ENCODE measurements around the gene AFF2. TPM values are rescaled to one million over a fixed set of nuclear protein-coding genes. Genes with fewer than 3 reads are reported as not detected.

The AFF2 gene
- total RNA-seq, 4 donors from 2014 or later = 0.43 to 7.9 (median 4.3) TPM

DNA sequence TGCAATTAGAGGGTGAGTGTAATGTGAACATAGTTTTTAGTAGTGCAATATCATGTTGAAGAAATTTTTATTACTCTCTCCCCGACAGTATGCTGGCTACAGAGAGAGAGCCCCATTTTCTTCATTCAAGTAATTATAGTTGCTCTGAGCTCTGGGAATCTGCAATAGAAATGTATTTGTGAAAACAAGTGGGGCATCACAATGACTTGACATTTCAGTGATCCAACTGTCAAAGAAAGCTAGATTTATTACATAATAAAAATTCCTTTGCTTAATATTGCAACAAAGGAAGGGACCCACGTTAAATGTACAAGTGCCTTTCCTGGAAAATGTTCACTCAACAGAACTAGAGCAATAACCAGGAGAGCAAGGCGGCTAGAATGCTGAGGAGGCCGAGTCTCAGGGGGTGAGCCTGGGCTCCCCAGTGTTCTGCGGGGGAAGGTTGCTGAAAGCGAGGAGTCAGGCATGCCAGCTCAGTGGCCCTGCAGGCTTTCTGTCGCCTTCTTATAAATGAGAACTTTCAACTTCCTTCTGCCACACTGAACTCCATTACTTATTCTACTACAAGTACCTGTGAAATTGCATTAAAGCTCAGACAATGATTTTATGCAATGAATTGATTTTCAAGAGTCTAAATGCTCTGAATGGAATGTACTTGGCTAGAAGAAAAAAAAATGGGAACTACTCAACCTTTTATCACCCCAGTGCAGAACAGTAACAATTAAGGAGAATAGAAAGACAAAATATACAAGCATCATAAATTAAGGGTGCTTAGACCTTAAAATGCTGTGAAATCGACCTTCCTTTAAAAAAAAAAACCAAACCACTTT lies 476.4 kb downstream of the AFF2 start:
- intact Hi-C loops (cut with DNase I; ENCODE audit: low total_unique reads) = no loop called here
- no peaks in the 10 kb centered on the region for H3K4me1 ChIP-seq
- no peak overlapping the region for H3K4me3 ChIP-seq
- no peak overlapping the region for H3K27ac ChIP-seq
- no peaks in the 10 kb centered on the region for H3K27me3 ChIP-seq
- no peak for DNase-seq
- no peaks in the 10 kb centered on the region for H3K9me3 ChIP-seq
- H3K36me3 ChIP-seq = no peaks in the 10 kb centered on the region
- TF ChIP-seq, protein P1, sequence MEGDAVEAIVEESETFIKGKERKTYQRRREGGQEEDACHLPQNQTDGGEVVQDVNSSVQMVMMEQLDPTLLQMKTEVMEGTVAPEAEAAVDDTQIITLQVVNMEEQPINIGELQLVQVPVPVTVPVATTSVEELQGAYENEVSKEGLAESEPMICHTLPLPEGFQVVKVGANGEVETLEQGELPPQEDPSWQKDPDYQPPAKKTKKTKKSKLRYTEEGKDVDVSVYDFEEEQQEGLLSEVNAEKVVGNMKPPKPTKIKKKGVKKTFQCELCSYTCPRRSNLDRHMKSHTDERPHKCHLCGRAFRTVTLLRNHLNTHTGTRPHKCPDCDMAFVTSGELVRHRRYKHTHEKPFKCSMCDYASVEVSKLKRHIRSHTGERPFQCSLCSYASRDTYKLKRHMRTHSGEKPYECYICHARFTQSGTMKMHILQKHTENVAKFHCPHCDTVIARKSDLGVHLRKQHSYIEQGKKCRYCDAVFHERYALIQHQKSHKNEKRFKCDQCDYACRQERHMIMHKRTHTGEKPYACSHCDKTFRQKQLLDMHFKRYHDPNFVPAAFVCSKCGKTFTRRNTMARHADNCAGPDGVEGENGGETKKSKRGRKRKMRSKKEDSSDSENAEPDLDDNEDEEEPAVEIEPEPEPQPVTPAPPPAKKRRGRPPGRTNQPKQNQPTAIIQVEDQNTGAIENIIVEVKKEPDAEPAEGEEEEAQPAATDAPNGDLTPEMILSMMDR (IDR thresholded peaks at IDR 0.05) = no peak
- TF ChIP-seq POLR2A (IDR thresholded peaks at IDR 0.05) = no peak

DNA sequence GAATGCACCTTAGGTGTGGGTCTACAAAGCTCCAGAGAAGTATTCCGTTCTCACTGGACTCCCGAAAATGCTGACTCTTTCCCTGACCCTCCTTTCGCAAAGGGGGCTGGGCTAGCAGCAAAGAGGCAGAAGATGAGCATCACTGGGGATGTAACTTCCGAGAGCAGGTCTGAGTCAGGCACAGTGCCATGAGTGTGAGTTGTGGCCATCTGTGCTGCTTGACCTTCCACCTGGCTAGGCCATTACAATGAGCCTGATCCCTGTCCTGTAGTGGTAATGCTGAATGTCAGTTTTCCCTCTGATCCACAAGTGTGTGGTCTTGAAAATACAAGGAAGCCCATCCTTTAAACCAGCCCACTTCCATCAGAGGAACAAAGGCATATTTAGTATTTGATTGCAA lies 479.4 kb downstream of the AFF2 start:
- H3K9me3 ChIP-seq = no peaks in the 10 kb centered on the region
- DNase-seq = no peak
- TF ChIP-seq POLR2A (IDR thresholded peaks at IDR 0.05) = no peak
- TF ChIP-seq, protein P1 (IDR thresholded peaks at IDR 0.05) = no peak
- H3K36me3 ChIP-seq = no peaks in the 10 kb centered on the region
- H3K27me3 ChIP-seq = no peaks in the 10 kb centered on the region
- intact Hi-C loops (cut with DNase I; ENCODE audit: low total_unique reads) = no loop called here
- no peak overlapping the region for H3K27ac ChIP-seq
- no peak overlapping the region for H3K4me3 ChIP-seq
- no peaks in the 10 kb centered on the region for H3K4me1 ChIP-seq

DNA sequence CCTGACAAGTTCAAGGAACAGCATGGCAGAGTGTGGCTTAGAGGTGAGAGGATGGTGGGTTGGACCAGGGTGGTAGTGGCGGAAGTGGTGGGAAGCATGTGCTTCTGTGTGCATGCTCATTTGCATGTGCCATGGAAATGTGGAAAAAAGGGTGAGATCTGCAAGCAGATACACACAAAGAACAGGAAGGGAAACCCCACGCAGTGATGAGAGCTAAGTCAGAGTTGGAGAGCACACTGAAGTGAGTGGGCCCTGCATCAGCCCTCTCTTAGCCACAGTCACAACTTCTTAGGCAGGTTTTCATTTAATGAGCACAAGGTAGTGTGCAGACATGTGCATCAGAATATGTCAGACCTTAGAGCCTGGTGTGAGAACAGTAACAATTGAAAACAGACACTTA lies 483.8 kb downstream of the AFF2 start:
- no peak overlapping the region for H3K27ac ChIP-seq

DNA sequence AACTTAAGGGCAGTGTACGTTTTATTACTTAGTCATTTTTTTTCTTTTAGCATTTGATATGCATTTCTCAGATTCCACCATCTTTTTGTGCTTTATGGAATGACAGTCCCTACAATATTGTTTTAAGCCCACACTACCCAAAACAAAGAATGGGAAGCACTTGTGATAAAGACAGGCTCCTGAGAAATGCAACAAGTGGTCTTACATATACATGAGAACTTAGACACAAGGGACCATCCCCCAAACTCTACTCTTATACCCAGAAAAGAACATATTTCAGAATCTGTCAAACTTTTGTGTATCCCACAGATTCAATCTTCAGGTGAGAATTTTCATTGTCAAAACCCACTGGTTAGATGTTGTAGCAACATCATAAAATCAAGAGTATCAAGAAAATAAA lies 491.1 kb downstream of the AFF2 start:
- Histone ChIP-seq H3K4me3 (no peak overlapping the region), H3K36me3 (no peaks in the 10 kb centered on the region), H3K27me3 (no peaks in the 10 kb centered on the region), H3K9me3 (no peaks in the 10 kb centered on the region), H3K27ac (no peak overlapping the region), H3K4me1 (no peaks in the 10 kb centered on the region)
- intact Hi-C loops (cut with DNase I; ENCODE audit: low total_unique reads) = no loop called here
- no peak for DNase-seq
- no peak for TF ChIP-seq POLR2A (IDR thresholded peaks at IDR 0.05)
- TF ChIP-seq, protein P1 (IDR thresholded peaks at IDR 0.05) = no peak

More for the DNA sequence above, 483.8 kb downstream of the AFF2 start:
- no peaks in the 10 kb centered on the region for H3K4me1 ChIP-seq
- H3K36me3 ChIP-seq = no peaks in the 10 kb centered on the region
- intact Hi-C loops (cut with DNase I; ENCODE audit: low total_unique reads) = no loop called here
- no peak for DNase-seq
- no peaks in the 10 kb centered on the region for H3K9me3 ChIP-seq
- no peaks in the 10 kb centered on the region for H3K27me3 ChIP-seq
- TF ChIP-seq, protein P1 (IDR thresholded peaks at IDR 0.05) = no peak
- TF ChIP-seq POLR2A (IDR thresholded peaks at IDR 0.05) = no peak
- no peak overlapping the region for H3K4me3 ChIP-seq

DNA sequence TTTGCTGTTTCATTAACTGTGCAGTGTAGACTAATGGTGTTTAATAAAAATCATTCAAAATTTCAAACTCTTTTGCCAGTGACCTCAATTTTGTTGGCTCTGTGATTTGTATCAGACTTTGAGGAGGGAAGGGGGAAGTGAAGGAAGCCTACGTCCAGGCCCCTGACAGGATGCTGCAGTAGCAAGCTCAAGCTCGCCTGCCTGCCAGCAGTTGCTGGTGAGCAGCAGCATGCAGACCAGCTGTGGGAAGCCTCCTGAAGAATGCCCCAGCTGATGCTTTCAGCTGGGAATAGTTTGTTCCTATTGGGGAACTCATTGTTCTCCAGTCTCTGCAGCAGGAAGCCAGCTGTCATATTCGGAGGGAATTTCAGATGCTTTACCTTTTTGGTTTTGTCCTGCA lies 495.2 kb downstream of the AFF2 start:
- no peak for TF ChIP-seq POLR2A (IDR thresholded peaks at IDR 0.05)
- TF ChIP-seq, protein P1 (IDR thresholded peaks at IDR 0.05) = no peak
- Histone ChIP-seq H3K27ac (no peak overlapping the region), H3K36me3 (no peaks in the 10 kb centered on the region), H3K4me1 (no peaks in the 10 kb centered on the region), H3K9me3 (no peaks in the 10 kb centered on the region), H3K4me3 (no peak overlapping the region), H3K27me3 (no peaks in the 10 kb centered on the region)
- no peak for DNase-seq
- intact Hi-C loops (cut with DNase I; ENCODE audit: low total_unique reads) = no loop called here

All from uterus (tissue), 4 donors.